Neuronal stem cell (in vitro differentiated cells): ENCODE data around the gene GOLT1A.

Experiments
- DNase-seq: peaks from one replicate; pipeline ENCODE4 v3.0.0-alpha.2; 2013; ENCODE audit warnings: low spot score
- H2AFZ ChIP-seq: one replicate; pipeline ENCODE4 v1.6.1; 2013; ENCODE audit warnings: mild to moderate bottlenecking, low read length, inconsistent platforms
- H2AK5ac ChIP-seq: 2 replicates; pipeline ENCODE4 v1.6.1; 2013; ENCODE audit warnings: low read depth, mild to moderate bottlenecking, inconsistent platforms, low read length, moderate library complexity, mixed read lengths
- H2BK120ac ChIP-seq: 2 replicates; pipeline ENCODE4 v1.6.1; 2013; ENCODE audit warnings: low read depth, mild to moderate bottlenecking, inconsistent platforms, low read length, moderate library complexity, mixed read lengths
- H2BK12ac ChIP-seq: one replicate; pipeline ENCODE4 v1.6.1; 2013; ENCODE audit warnings: low read length, inconsistent platforms
- H2BK15ac ChIP-seq: 2 replicates; pipeline ENCODE4 v1.6.1; 2013; ENCODE audit warnings: mild to moderate bottlenecking, low read length, inconsistent platforms, mixed read lengths
- H2BK5ac ChIP-seq: one replicate; pipeline ENCODE4 v1.6.1; 2013; ENCODE audit warnings: inconsistent platforms, mild to moderate bottlenecking, low read length, moderate library complexity
- H3K14ac ChIP-seq: one replicate; pipeline ENCODE4 v1.6.1; 2013; ENCODE audit warnings: low read length, inconsistent platforms
- H3K18ac ChIP-seq: 2 replicates; pipeline ENCODE4 v1.6.1; 2013; ENCODE audit warnings: low read length, inconsistent platforms
- H3K23ac ChIP-seq: 2 replicates; pipeline ENCODE4 v1.6.1; 2013; ENCODE audit warnings: low read depth, mild to moderate bottlenecking, mixed read lengths, low read length, inconsistent platforms; ENCODE audit not compliant: poor library complexity
- H3K27ac ChIP-seq: replicated peaks from 3 replicates; pipeline ENCODE4 v1.5.1; 2013; ENCODE audit warnings: low read length, inconsistent platforms
- H3K27me3 ChIP-seq, 3 experiments: 2 replicates each; pipeline ENCODE4 v1.6.1; 2013; ENCODE audit warnings: low read length in 3 of 3, mild to moderate bottlenecking in 2 of 3, inconsistent platforms in 1 of 3, low read depth in 1 of 3, mixed read lengths in 1 of 3, moderate library complexity in 1 of 3; ENCODE audit not compliant: control insufficient read depth in 3 of 3, insufficient read depth in 3 of 3
- H3K36me3 ChIP-seq, 2 donors: replicated peaks in 1 of 2; 2 replicates each; pipeline ENCODE4 v1.6.1; 2013; ENCODE audit warnings: low read length in 2 of 2; ENCODE audit not compliant: control insufficient read depth in 2 of 2, insufficient read depth in 2 of 2
- H3K4ac ChIP-seq: 2 replicates; pipeline ENCODE4 v1.6.1; 2013; ENCODE audit warnings: inconsistent platforms, mild to moderate bottlenecking, low read length, moderate library complexity
- H3K4me1 ChIP-seq, 2 donors: 1 replicate in 1 of 2; 2 replicates in 1 of 2; pipeline ENCODE4 v1.6.1; 2013; ENCODE audit warnings: low read length in 2 of 2, low read depth in 1 of 2; ENCODE audit not compliant: control insufficient read depth in 2 of 2, insufficient read depth in 1 of 2
- H3K4me2 ChIP-seq: one replicate; pipeline ENCODE4 v1.6.1; 2013; ENCODE audit warnings: mild to moderate bottlenecking, low read length, inconsistent platforms; ENCODE audit not compliant: insufficient read depth, poor library complexity, severe bottlenecking
- H3K4me3 ChIP-seq, 2 donors: 2 replicates each; pipeline ENCODE4 v1.5.1; 2013; ENCODE audit warnings: low read length in 2 of 2, mild to moderate bottlenecking in 2 of 2, inconsistent platforms in 1 of 2, moderate library complexity in 1 of 2
- H3K79me1 ChIP-seq: one replicate; pipeline ENCODE4 v1.6.1; 2013; ENCODE audit warnings: low read depth, mild to moderate bottlenecking, inconsistent platforms, low read length, moderate library complexity
- H3K9ac ChIP-seq: one replicate; pipeline ENCODE4 v1.6.1; 2013; ENCODE audit warnings: mild to moderate bottlenecking, low read depth, low read length, inconsistent platforms; ENCODE audit not compliant: poor library complexity
- H3K9me3 ChIP-seq, 2 donors: replicated peaks in 1 of 2; 2 replicates each; pipeline versions ENCODE3 to v1.6.1; 2013; ENCODE audit warnings: low read length in 2 of 2, mild to moderate bottlenecking in 2 of 2, inconsistent platforms in 1 of 2, low read depth in 1 of 2, mixed read lengths in 1 of 2, moderate library complexity in 1 of 2; ENCODE audit not compliant: control insufficient read depth in 2 of 2, insufficient read depth in 1 of 2
- H4K8ac ChIP-seq: one replicate; pipeline ENCODE4 v1.6.1; 2013; ENCODE audit warnings: low read depth, mild to moderate bottlenecking, inconsistent platforms, low read length, moderate library complexity
- H4K91ac ChIP-seq: one replicate; pipeline ENCODE4 v1.6.1; 2013; ENCODE audit warnings: low read length, low read depth, mild to moderate bottlenecking, inconsistent platforms; ENCODE audit not compliant: poor library complexity
- WGBS, 2 donors: extraction: QIAGEN DNeasy Blood & Tissue Kit; methylation state at CpG; one replicate each; pipeline ENCODE4 v1.1.7; 2013; ENCODE audit warnings: missing lambda C conversion rate in 2 of 2, mixed read lengths in 1 of 2; ENCODE audit not compliant: insufficient read length in 2 of 2, insufficient replicate concordance in 1 of 2; ENCODE audit errors: extremely low coverage in 2 of 2; 5-methylcytosine and 5-hydroxymethylcytosine counted together

The GOLT1A gene

DNA sequence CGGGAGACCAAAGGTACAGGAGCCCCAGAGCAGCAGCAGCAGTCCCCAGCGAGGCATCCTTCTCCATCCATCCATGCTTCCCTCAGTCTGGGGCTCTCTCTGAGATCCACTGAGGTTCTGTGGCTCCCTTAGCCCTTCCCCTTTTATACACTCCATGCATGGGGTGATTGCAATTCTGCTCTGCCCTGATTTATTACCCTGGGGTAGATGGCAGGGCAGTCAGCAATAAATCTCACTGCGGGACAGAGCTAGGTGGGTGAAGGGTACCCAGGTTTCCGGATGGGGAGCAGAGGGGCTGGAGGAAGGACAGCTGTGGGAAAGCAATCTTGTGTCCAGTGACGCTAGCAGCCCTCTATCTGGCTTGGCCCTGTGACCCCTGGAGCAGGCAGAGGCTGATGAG lies 47.6 kb downstream of the GOLT1A start, which contains the start of gene REN:
REN (minus strand) TSS at position 119 of the 400 bp plus-strand sequence; CDS start at position 75, 44 bp downstream.
- Histone ChIP-seq H3K27me3 (peaks cover 0 to 23% (median 0%) of the 10 kb centered on the region in 3 experiments), H3K9ac (no peak within 1 kb of the TSS), H4K8ac (no peak within 1 kb of the TSS), H4K91ac (no peak within 1 kb of the TSS), H2BK15ac (no peak within 1 kb of the TSS), H3K27ac (no peak within 1 kb of the TSS), H2AFZ (no peak within 1 kb of the TSS), H3K4me3 (no peak within 1 kb of the TSS), H3K36me3 (no peaks in the 10 kb centered on the region), H3K18ac (no peak within 1 kb of the TSS), H2BK12ac (no peak within 1 kb of the TSS), H3K4me2 (no peak within 1 kb of the TSS), H2BK5ac (no peak within 1 kb of the TSS), H3K4ac (no peak within 1 kb of the TSS), H2BK120ac (no peak within 1 kb of the TSS), H3K79me1 (no peaks in the 10 kb centered on the region), H2AK5ac (no peak within 1 kb of the TSS), H3K14ac (no peak within 1 kb of the TSS), H3K9me3 (peaks cover 2 to 18% of the 10 kb centered on the region in 2 donors), H3K23ac (no peak within 1 kb of the TSS), H3K4me1 (no peaks in the 10 kb centered on the region)
- DNase-seq: no peak
- no CpG with 5 or more reads among the region's 5 CpGs for WGBS, 2 donors

DNA sequence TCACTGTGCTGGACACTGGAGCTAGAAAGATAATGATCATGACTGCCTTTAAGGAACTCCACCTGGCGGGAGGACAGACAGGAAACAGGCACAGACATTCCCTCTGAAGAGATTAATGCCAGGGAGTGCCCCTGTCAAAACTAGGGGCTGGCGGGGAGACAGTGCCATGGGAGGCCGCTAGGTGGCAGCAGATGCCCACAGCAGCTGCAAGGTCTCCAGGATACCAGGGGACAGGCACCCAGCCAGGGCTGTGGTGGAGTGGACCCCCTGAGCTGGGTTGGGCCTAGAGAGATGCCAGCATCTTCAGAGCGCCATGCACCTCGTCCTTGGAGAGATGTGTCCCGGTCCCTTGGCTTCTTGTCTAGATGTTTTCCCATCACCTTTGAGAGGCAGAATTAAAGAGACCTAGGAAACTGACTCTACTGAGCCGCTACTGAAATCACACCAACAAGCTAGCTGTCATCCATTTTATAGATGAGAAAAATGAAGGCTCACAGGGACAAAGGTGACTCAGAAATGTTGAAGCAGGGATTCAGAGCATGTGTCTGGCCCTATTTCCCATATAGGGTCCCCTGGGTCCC lies 51.2 kb downstream of the GOLT1A start:
- H3K4me2 ChIP-seq: no peak overlapping the region
- peak; percentile 69 for DNase-seq
- H2AFZ ChIP-seq: no peak overlapping the region
- H3K27me3 ChIP-seq: peaks cover 0 to 38% (median 0%) of the 10 kb centered on the region in 3 experiments
- no peak overlapping the region for H2BK12ac ChIP-seq
- H3K79me1 ChIP-seq: no peaks in the 10 kb centered on the region
- H3K27ac ChIP-seq: no peak overlapping the region
- no peak overlapping the region for H3K4me3 ChIP-seq
- no peak overlapping the region for H3K18ac ChIP-seq
- H2BK15ac ChIP-seq: no peak overlapping the region
- H2AK5ac ChIP-seq: no peak overlapping the region
- no CpG with 5 or more reads among the region's 7 CpGs for WGBS, 2 donors
- no peaks in the 10 kb centered on the region for H3K9me3 ChIP-seq
- no peaks in the 10 kb centered on the region for H3K4me1 ChIP-seq
- H3K23ac ChIP-seq: no peak overlapping the region
- H4K91ac ChIP-seq: no peak overlapping the region
- H3K9ac ChIP-seq: no peak overlapping the region
- H3K14ac ChIP-seq: no peak overlapping the region
- no peak overlapping the region for H3K4ac ChIP-seq
- no peaks in the 10 kb centered on the region for H3K36me3 ChIP-seq
- no peak overlapping the region for H4K8ac ChIP-seq
- no peak overlapping the region for H2BK5ac ChIP-seq
- H2BK120ac ChIP-seq: no peak overlapping the region

DNA sequence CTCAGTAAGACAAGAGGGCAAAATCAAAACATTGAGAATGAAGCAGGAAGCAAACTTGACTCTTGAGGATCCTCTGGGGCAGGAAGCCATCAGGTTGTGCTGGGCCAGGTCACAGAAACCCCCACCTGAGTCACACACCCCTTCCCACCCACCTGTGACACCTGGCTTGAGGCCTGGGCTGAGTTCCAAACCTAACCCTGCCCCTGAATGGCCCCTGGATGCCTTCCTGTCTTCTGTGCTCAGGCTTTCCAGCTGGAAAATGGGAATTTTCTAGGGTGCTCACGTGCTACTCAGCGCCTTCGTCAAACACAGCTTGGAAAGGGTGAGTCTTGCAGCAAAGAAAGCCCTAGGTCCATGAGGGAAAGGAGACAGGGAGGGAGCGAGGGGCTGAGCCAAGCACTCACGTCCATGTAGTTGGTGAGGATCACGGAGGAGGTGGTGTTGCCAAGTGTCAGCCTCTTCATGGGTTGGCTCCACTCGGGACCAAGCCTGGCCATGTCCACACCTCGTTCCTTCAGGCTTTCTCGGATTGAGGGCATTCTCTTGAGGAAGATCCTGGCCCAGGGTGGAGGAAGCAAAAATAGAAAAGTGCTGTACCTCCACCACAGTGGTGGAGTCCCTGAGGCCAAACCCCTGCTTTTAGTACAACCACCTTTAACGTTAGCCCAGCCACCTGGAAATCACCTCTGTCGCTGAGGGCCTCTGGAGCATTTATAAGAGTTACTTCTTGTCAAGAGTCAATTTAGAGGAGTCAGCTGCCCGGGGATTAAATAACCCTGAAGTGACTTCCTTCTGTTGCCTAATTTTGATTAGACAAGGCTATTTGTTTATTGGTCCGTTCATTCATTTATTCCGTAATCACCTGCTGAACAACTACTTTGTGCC lies 51.9 kb downstream of the GOLT1A start:
- no peak overlapping the region for H2BK5ac ChIP-seq
- H4K91ac ChIP-seq: no peak overlapping the region
- no peak overlapping the region for H3K4ac ChIP-seq
- no peaks in the 10 kb centered on the region for H3K4me1 ChIP-seq
- no peak overlapping the region for H3K23ac ChIP-seq
- WGBS, 2 donors: no CpG with 5 or more reads among the region's 14 CpGs
- DNase-seq: no peak
- no peak overlapping the region for H3K14ac ChIP-seq
- H3K9me3 ChIP-seq: no peaks in the 10 kb centered on the region
- no peak overlapping the region for H2BK15ac ChIP-seq
- H2BK12ac ChIP-seq: no peak overlapping the region
- peaks cover 0 to 45% (median 0%) of the 10 kb centered on the region in 3 experiments for H3K27me3 ChIP-seq
- H4K8ac ChIP-seq: no peak overlapping the region
- H2AK5ac ChIP-seq: no peak overlapping the region
- H2BK120ac ChIP-seq: no peak overlapping the region
- no peak overlapping the region for H2AFZ ChIP-seq
- H3K18ac ChIP-seq: no peak overlapping the region
- H3K9ac ChIP-seq: no peak overlapping the region
- no peak overlapping the region for H3K4me2 ChIP-seq
- H3K36me3 ChIP-seq: no peaks in the 10 kb centered on the region
- H3K4me3 ChIP-seq: no peak overlapping the region
- H3K27ac ChIP-seq: no peak overlapping the region
- no peaks in the 10 kb centered on the region for H3K79me1 ChIP-seq

DNA sequence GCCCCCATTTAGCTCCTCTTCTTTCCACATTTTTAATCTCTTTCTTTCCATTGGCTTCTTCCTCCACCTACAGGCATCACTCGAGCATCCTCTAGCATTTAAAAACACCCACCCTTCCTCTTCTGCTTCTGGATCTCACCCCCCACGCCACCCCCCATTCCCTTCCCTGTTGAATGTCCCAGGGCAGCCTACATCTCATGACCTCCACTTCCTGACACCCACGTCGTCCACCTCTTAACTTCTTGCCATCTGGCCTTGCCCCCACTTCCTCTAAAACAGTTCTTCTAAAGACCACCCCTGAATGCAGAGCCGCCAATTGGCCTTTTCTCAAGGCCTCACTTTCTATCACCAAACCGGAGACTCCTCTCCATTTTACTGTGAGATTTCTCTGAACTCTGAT lies 55.8 kb downstream of the GOLT1A start:
- H4K8ac ChIP-seq: no peak overlapping the region
- H3K18ac ChIP-seq: no peak overlapping the region
- DNase-seq: no peak
- WGBS, 2 donors: no CpG with 5 or more reads among the region's 6 CpGs
- peaks cover 0 to 43% (median under 1%) of the 10 kb centered on the region in 3 experiments for H3K27me3 ChIP-seq
- H2BK12ac ChIP-seq: no peak overlapping the region
- no peak overlapping the region for H4K91ac ChIP-seq
- H3K9ac ChIP-seq: no peak overlapping the region
- no peaks in the 10 kb centered on the region for H3K4me1 ChIP-seq
- H3K14ac ChIP-seq: no peak overlapping the region
- H2BK120ac ChIP-seq: no peak overlapping the region
- H2AFZ ChIP-seq: no peak overlapping the region
- H3K9me3 ChIP-seq: no peaks in the 10 kb centered on the region
- no peak overlapping the region for H2BK15ac ChIP-seq
- H2BK5ac ChIP-seq: no peak overlapping the region
- H2AK5ac ChIP-seq: no peak overlapping the region
- no peaks in the 10 kb centered on the region for H3K79me1 ChIP-seq
- no peak overlapping the region for H3K4me3 ChIP-seq
- H3K4ac ChIP-seq: no peak overlapping the region
- no peak overlapping the region for H3K23ac ChIP-seq
- no peaks in the 10 kb centered on the region for H3K36me3 ChIP-seq
- H3K4me2 ChIP-seq: no peak overlapping the region
- H3K27ac ChIP-seq: no peak overlapping the region
